RWPE2 (cell line): ENCODE measurements around the gene MGARP.

Source experiments
- ATAC-seq: fragments of 200-7000 bp; cut with Tn5 transposase; 3 replicates; pipeline ENCODE4 v1.9.1; 2021; ENCODE audit warnings: low read depth
- DNase-seq: peaks from one replicate; pipeline ENCODE4 v3.0.0-alpha.2; 2020; ENCODE audit warnings: low spot score
- H3K27ac ChIP-seq: fragments of 450-650 bp; 2 replicates; pipeline ENCODE4 v1.5.1; 2017; ENCODE audit warnings: mild to moderate bottlenecking; ENCODE audit not compliant: poor library complexity, severe bottlenecking
- H3K27me3 ChIP-seq: fragments of 250-450 bp; sonication (Bioruptor Pico); 2 replicates; pipeline ENCODE4 v1.5.1; 2021; ENCODE audit warnings: mild to moderate bottlenecking, moderate library complexity; ENCODE audit not compliant: insufficient read depth, poor library complexity, severe bottlenecking
- H3K36me3 ChIP-seq: fragments of 250-450 bp; sonication (Bioruptor Pico); 2 replicates; pipeline ENCODE4 v1.5.1; 2020; ENCODE audit warnings: low read depth, mild to moderate bottlenecking, moderate library complexity
- H3K4me1 ChIP-seq: fragments of 250-450 bp; sonication (Bioruptor Pico); 2 replicates; pipeline ENCODE4 v1.5.1; 2021; ENCODE audit warnings: mild to moderate bottlenecking, moderate library complexity; ENCODE audit not compliant: insufficient read depth, poor library complexity, severe bottlenecking
- H3K4me3 ChIP-seq: fragments of 250-450 bp; sonication (Bioruptor Pico); 2 replicates; pipeline ENCODE4 v1.5.1; 2021; ENCODE audit warnings: mild to moderate bottlenecking, moderate library complexity; ENCODE audit not compliant: severe bottlenecking
- H3K9me3 ChIP-seq: fragments of 250-450 bp; sonication (Bioruptor Pico); 2 replicates; pipeline ENCODE4 v1.5.1; 2021; ENCODE audit warnings: mild to moderate bottlenecking, moderate library complexity; ENCODE audit not compliant: severe bottlenecking
- TF ChIP-seq, protein P1 (sequence below): fragments of 450-650 bp; IDR thresholded peaks from one replicate; pipeline ENCODE4 v1.5.1; 2017; ENCODE audit warnings: mild to moderate bottlenecking, moderate library complexity; ENCODE audit not compliant: poor library complexity, severe bottlenecking

The MGARP gene

GRCh38 chr4:139301113-139301820 lies 21.2 kb upstream of the MGARP start, which contains the start of gene NAA15:
Gene NAA15 (plus strand): TSS chr4:139301505. CDS start chr4:139301778, 273 bp downstream.
- H3K36me3 ChIP-seq: peaks cover 35% of the 10 kb centered on the region
- H3K27me3 ChIP-seq: no peaks in the 10 kb centered on the region
- ATAC-seq: peak; percentile 84
- TF ChIP-seq, protein P1, sequence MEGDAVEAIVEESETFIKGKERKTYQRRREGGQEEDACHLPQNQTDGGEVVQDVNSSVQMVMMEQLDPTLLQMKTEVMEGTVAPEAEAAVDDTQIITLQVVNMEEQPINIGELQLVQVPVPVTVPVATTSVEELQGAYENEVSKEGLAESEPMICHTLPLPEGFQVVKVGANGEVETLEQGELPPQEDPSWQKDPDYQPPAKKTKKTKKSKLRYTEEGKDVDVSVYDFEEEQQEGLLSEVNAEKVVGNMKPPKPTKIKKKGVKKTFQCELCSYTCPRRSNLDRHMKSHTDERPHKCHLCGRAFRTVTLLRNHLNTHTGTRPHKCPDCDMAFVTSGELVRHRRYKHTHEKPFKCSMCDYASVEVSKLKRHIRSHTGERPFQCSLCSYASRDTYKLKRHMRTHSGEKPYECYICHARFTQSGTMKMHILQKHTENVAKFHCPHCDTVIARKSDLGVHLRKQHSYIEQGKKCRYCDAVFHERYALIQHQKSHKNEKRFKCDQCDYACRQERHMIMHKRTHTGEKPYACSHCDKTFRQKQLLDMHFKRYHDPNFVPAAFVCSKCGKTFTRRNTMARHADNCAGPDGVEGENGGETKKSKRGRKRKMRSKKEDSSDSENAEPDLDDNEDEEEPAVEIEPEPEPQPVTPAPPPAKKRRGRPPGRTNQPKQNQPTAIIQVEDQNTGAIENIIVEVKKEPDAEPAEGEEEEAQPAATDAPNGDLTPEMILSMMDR: no peak
- peaks cover 34% of the 10 kb centered on the region for H3K4me1 ChIP-seq
- peak within 1 kb of the TSS; percentile 81 for H3K4me3 ChIP-seq
- peak; percentile 97 for DNase-seq
- H3K27ac ChIP-seq: peak within 1 kb of the TSS; percentile 77
- no peaks in the 10 kb centered on the region for H3K9me3 ChIP-seq

- Histone ChIP-seq H3K4me1 (peaks cover 38% of the 10 kb centered on the region), H3K36me3 (peaks cover 29% of the 10 kb centered on the region), H3K4me3 (peak overlapping the region; percentile 81), H3K9me3 (no peaks in the 10 kb centered on the region), H3K27ac (peak overlapping the region; percentile 77), H3K27me3 (no peaks in the 10 kb centered on the region)
- TF ChIP-seq, protein P1: no peak
- no peak for DNase-seq
- ATAC-seq: peak; percentile 35
Observed at GRCh38 chr4:139300431-139301112, 20.5 kb upstream of the MGARP start.

DNA sequence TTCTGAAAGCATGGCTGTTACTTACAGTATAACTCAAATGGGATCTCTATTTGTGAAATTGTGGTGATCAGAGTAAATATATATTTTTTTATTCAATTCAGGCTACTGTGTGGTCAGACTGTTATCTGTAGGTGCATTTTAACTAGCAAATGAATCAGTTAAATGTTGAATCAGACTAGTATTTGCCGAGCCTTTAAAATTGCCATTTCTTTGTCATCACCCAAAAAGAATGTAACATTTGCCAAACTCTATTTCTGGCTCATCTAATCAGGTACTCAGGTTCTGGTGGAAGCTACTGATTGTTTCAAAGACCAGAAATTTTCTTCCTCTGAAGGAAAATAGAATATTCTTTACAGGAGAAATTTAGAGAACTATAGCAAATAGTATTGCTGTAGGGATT lies 19.5 kb upstream of the MGARP start:
- ATAC-seq: no peak
- Histone ChIP-seq H3K4me3 (peak overlapping the region; percentile 81), H3K36me3 (peaks cover 22% of the 10 kb centered on the region), H3K9me3 (no peaks in the 10 kb centered on the region), H3K27me3 (no peaks in the 10 kb centered on the region), H3K4me1 (peaks cover 38% of the 10 kb centered on the region), H3K27ac (peak overlapping the region; percentile 77)
- DNase-seq: no peak
- TF ChIP-seq, protein P1: no peak

DNA sequence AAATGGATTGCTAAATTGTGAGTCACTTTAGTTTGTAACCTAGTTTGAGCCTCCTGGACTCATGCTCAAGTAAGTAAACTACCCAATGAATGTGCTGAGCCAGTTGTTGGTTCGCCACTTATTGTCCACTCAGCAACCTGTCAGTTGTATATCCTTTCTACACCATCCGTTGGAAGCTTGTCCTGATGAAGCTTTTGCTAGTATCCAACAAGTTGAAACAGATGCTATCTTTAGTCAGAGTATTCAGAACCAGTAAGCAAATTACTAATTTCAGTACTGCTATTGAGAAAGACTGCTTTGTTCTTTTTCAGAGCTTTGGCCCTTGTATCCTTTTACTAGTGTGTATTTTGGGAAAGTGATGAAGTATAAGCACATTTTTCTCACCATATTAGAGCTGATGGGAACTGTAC lies 17.0 kb upstream of the MGARP start:
- DNase-seq (no peak), ATAC-seq (peak; percentile 28)
- Histone ChIP-seq H3K4me3 (no peak overlapping the region), H3K4me1 (peaks cover 28% of the 10 kb centered on the region), H3K36me3 (peaks cover 29% of the 10 kb centered on the region), H3K27ac (peak overlapping the region; percentile 64), H3K9me3 (no peaks in the 10 kb centered on the region), H3K27me3 (no peaks in the 10 kb centered on the region)
- TF ChIP-seq, protein P1: no peak
